Adipocyte (in vitro differentiated cells): ENCODE results near the gene DPY19L3.

Experiments
- DNase-seq: peaks from one replicate; pipeline ENCODE4 v3.0.0-alpha.2; 2015; ENCODE audit warnings: low read depth
- H3K27me3 ChIP-seq: replicated peaks from 2 replicates; pipeline ENCODE4 v1.7.0; 2013; ENCODE audit warnings: mild to moderate bottlenecking, low read length, moderate library complexity; ENCODE audit not compliant: control insufficient read depth, insufficient read depth
- H3K36me3 ChIP-seq: 2 replicates; pipeline ENCODE4 v1.7.0; 2013; ENCODE audit warnings: low read length, mild to moderate bottlenecking, moderate library complexity; ENCODE audit not compliant: control insufficient read depth, insufficient read depth, severe bottlenecking
- H3K4me1 ChIP-seq: 2 replicates; pipeline ENCODE4 v1.7.0; 2013; ENCODE audit warnings: mild to moderate bottlenecking, low read length, moderate library complexity; ENCODE audit not compliant: control insufficient read depth, insufficient read depth
- H3K4me3 ChIP-seq: 2 replicates; pipeline ENCODE4 v1.7.0; 2013; ENCODE audit warnings: mild to moderate bottlenecking, low read length, moderate library complexity
- H3K9ac ChIP-seq: 2 replicates; pipeline ENCODE4 v1.7.0; 2013; ENCODE audit warnings: mild to moderate bottlenecking, low read length, moderate library complexity
- H3K9me3 ChIP-seq: 2 replicates; pipeline ENCODE4 v1.7.0; 2013; ENCODE audit warnings: mild to moderate bottlenecking, low read length, moderate library complexity; ENCODE audit not compliant: control insufficient read depth

Gene DPY19L3

DNA sequence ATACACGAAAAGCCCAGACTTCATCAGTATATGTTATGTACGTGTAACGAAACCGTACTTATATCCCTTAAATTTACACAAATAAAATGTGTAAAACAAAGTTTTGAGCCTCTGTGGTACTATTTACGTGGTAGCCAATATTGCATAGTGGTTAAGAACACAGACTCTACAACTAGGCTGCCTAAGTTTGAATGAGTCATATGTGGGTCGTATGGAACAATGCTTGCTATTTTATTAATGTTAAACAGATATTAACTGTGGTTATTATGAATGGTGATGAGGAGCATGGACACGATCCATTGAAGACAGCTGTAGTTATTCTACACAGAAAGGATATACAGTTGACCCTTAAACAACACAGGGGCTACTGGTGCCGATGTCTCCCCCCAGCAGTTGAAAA lies 42.5 kb downstream of the DPY19L3 start:
- Histone ChIP-seq H3K4me3 (no peak overlapping the region), H3K36me3 (peaks cover 26% of the 10 kb centered on the region), H3K9me3 (no peaks in the 10 kb centered on the region), H3K9ac (no peak overlapping the region), H3K4me1 (no peaks in the 10 kb centered on the region), H3K27me3 (no peaks in the 10 kb centered on the region)
- no peak for DNase-seq

DNA sequence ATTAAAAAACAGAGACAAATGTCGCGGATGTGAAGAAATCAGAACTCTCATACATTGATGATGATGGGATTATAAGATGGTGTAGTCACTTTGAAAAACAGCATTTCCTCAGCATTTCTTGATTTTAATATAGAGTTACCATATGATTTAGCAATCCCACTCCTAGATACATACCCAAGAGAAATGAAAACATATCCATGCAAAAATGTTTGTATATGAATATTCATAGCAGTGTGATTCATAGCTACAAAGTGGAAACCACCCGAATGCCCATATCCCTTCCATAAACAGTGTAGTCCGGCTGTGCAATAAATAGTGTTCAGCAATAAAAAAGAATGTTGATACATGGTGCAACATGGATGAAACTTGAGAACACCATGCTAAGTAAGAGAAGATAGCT lies 44.6 kb downstream of the DPY19L3 start:
- Histone ChIP-seq H3K9ac (no peak overlapping the region), H3K9me3 (no peaks in the 10 kb centered on the region), H3K4me1 (no peaks in the 10 kb centered on the region), H3K36me3 (peaks cover 24% of the 10 kb centered on the region), H3K4me3 (no peak overlapping the region), H3K27me3 (no peaks in the 10 kb centered on the region)
- DNase-seq = peak; percentile 74

DNA sequence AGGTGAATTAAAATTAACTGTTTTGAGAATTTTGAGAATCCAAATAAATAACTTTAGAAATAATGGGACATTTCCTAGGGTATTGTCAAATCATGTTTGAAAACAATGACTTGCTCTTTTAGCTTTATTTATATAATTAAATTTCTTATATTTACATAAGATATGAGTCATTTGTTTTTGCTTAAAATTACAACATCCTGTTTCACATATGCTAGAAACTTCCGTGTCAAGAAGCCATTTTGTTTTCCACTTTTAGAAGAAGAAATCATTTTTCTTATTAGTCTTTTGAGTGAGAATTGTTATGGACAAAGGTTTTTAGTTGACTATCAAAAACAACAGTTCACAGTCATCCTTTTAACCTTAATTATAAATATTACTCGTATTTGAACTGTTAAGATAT lies 48.2 kb downstream of the DPY19L3 start:
- Histone ChIP-seq H3K27me3 (no peaks in the 10 kb centered on the region), H3K4me3 (no peak overlapping the region), H3K9me3 (no peaks in the 10 kb centered on the region), H3K36me3 (peaks cover 39% of the 10 kb centered on the region), H3K9ac (no peak overlapping the region), H3K4me1 (peaks cover 11% of the 10 kb centered on the region)
- DNase-seq = peak; percentile 27

DNA sequence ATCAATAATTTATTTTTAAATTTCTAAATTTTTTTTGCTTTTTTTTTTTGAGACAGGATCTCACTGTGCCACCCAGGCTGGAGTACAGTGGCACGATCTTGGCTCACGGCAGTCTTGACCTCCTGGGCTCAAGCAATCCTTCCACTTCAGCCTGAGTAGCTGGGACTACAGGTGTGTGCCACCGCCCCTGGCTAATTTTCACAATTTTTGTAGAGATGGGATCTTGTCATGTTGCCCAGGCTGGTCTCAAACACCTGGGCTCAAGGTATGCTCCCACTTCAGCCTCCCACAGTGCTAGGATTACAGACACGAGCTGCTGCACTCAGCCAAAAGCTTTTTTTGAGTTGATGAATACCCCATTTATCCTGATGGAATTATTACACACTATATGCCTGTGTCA lies 50.8 kb downstream of the DPY19L3 start:
- Histone ChIP-seq H3K4me3 (no peak overlapping the region), H3K9ac (no peak overlapping the region), H3K27me3 (no peaks in the 10 kb centered on the region), H3K36me3 (peaks cover 51% of the 10 kb centered on the region), H3K9me3 (no peaks in the 10 kb centered on the region), H3K4me1 (peaks cover 11% of the 10 kb centered on the region)
- DNase-seq = no peak

DNA sequence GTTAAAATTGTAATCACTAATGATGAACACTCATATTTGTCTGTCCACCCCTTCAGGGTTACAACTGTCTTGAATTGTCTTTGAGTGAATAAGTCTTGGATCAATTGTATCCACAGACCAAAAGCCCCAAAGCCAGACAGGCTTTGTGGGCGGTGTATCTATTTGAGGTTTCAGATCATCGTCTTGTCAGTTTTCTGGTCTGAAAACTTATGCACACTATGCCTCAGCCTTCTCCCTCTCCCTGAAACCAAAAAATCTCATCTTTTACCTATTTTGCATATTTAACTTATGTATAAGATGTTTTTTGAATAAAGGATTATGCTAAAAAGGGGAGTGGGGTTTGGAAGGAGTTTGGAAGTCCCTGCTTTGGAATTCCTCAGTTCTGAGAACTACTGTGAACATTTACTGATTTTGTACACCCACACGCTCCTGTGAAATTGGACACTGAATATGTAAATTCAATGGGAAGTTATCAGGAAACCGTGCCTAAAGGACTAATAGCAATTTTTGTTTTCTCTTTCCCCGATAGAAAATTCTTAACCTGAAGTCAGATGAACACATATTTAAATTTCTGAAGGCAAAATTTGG lies 52.1 kb downstream of the DPY19L3 start:
- H3K4me1 ChIP-seq = peaks cover 11% of the 10 kb centered on the region
- H3K9ac ChIP-seq = no peak overlapping the region
- peaks cover 53% of the 10 kb centered on the region for H3K36me3 ChIP-seq
- DNase-seq = no peak
- no peak overlapping the region for H3K4me3 ChIP-seq
- H3K9me3 ChIP-seq = no peaks in the 10 kb centered on the region
- no peaks in the 10 kb centered on the region for H3K27me3 ChIP-seq

DNA sequence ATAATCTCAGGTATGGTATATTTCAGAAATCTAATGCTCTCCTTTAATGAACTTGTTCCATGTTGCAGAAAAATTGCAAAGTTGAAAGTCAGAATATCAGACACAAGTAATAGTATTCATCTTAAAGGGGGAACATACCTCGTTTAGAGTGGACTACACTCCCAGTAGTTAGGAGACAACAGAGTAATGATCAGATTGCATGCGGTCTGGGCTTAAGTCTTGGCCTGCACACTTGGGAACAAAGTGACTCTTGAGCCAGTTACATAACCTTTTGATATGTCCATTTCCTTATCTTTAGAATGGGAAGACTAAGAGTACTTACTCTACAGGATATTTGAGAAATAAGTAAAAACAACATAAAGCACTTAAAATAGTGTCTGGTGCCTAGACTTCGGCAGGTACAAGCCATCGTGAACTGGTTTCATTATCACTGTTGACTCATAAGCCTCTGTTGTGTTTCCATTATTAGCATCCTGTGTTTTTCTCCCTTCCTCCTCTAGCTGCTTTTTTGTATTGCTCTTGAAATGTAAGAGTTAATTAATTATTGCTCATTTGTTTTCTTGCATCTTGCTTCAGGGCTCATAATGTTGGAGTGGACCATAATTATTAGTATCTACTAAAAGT lies 53.0 kb downstream of the DPY19L3 start:
- H3K9ac ChIP-seq = no peak overlapping the region

DNA sequence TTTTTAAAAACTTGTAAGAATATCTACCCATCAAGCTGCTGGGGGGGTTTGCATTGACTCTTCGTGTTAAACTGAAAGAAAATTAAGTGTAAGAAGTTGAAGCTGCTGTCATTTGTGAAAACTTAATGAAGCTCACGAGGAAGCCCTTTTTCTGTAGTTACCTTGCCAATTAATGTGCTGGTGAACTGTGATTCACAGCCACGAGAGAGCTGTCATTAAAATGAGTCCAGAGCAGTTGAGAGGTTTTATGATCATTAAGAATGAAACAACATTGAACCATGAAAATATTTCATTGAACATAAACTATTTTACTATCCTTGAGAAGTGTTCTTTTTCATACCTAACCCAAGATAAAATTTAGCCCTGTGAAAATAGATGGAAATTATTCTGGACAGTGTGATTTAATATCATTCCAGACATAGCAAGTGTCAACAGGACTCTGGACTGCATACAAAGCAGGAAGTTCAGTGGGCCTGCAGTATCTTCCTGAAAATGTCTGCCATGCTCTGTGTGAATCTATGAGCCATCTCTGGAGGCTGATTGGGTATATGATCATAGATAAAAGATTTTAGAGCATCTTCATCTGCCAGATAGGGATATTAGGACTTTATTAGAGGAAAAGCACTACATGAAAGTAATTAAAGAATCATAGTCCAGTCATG lies 53.8 kb downstream of the DPY19L3 start:
- Histone ChIP-seq H3K27me3 (no peaks in the 10 kb centered on the region), H3K9me3 (no peaks in the 10 kb centered on the region), H3K4me3 (no peak overlapping the region), H3K36me3 (peaks cover 61% of the 10 kb centered on the region), H3K4me1 (peaks cover 11% of the 10 kb centered on the region), H3K9ac (no peak overlapping the region)
- DNase-seq = no peak

More for the DNA sequence above, 53.0 kb downstream of the DPY19L3 start:
- H3K4me1 ChIP-seq = peaks cover 11% of the 10 kb centered on the region
- H3K36me3 ChIP-seq = peaks cover 55% of the 10 kb centered on the region
- no peaks in the 10 kb centered on the region for H3K9me3 ChIP-seq
- H3K4me3 ChIP-seq = no peak overlapping the region
- no peaks in the 10 kb centered on the region for H3K27me3 ChIP-seq
- no peak for DNase-seq

DNA sequence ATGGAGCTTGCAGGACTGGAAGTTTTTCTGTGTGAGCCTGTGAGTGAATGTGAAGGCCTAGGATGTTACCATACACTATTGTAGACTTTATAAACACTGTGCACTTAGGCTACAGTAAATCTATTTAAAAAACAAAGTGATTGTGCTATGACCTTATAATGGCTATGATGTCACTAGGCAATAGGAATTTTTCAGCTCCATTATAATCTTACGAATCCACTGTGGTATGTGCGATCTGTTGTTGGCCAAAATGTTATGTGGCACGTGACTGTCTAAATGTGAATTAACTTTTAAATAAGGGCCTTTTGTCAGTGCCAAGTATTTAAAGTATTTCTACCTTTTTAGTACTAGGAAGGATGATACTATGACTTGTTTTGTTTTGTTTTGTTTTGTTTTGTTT lies 54.9 kb downstream of the DPY19L3 start:
- peaks cover 61% of the 10 kb centered on the region for H3K36me3 ChIP-seq
- no peak overlapping the region for H3K4me3 ChIP-seq
- no peak overlapping the region for H3K9ac ChIP-seq
- peaks cover 11% of the 10 kb centered on the region for H3K4me1 ChIP-seq
- DNase-seq = no peak
- no peaks in the 10 kb centered on the region for H3K27me3 ChIP-seq
- no peaks in the 10 kb centered on the region for H3K9me3 ChIP-seq

DNA sequence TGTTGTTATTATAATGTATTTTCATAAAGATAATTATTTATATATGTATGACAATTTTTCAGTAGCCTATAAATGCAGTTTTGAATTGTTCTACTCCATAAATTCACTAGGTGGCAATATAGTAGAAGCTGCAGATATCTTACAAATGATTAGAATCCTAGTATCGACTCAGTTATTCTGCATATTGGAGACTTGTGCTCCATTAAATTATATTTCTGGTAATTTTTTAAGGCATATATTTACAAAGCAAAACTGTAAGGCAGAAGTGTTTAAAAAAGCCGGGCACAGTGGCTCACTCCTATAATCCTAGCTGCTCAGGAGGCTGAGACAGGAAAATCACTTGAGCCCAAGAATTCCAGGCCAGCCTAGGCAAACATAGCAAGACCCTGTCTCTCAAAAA lies 58.7 kb downstream of the DPY19L3 start:
- H3K9ac ChIP-seq = no peak overlapping the region

DNA sequence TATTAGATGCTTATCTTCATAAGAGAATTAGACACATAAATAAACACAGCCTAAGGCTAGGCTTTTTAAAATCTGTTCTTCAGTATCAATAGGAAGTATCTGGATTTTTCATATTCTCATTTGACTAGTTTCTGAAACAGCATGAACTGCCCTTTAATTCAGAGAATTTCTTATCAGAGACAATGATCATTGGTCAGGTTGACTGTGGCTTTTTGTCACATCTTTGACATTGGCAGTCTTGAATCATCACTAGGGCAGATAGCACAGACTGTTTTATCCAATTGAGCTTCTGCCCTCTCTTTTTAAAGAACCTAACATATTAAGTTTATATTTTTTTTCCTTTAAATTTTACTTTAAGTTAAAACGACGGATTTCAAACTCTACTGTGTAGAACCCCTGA lies 59.6 kb downstream of the DPY19L3 start:
- Histone ChIP-seq H3K4me3 (no peak overlapping the region), H3K9me3 (no peaks in the 10 kb centered on the region), H3K27me3 (no peaks in the 10 kb centered on the region), H3K4me1 (no peaks in the 10 kb centered on the region), H3K36me3 (peaks cover 69% of the 10 kb centered on the region), H3K9ac (no peak overlapping the region)
- no peak for DNase-seq

More for the DNA sequence above, 58.7 kb downstream of the DPY19L3 start:
- Histone ChIP-seq H3K9me3 (no peaks in the 10 kb centered on the region), H3K27me3 (no peaks in the 10 kb centered on the region), H3K36me3 (peaks cover 69% of the 10 kb centered on the region), H3K4me1 (no peaks in the 10 kb centered on the region), H3K4me3 (no peak overlapping the region)
- DNase-seq = peak; percentile 40

DNA sequence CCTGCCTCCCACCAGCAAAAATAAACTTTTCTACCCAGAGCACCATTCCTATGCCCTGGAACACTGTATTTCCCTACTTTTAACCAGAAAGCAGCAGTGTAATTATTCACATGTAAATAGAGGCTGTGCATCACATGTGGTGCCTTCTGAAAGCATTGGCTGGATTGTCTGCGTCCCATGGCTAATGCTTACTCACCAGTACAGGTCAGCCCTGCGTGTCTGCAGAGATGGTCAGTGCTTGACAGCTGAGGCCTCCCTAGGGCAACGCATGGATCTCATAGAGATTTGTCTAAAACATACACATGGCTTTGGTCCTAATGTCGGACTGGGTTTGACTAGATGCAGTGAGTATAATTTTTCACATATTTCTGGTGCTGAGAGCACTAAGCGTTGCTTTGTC lies 64.2 kb downstream of the DPY19L3 start:
- no peaks in the 10 kb centered on the region for H3K4me1 ChIP-seq
- H3K4me3 ChIP-seq = no peak overlapping the region
- peaks cover 65% of the 10 kb centered on the region for H3K36me3 ChIP-seq
- H3K9ac ChIP-seq = no peak overlapping the region
- DNase-seq = no peak
- no peaks in the 10 kb centered on the region for H3K27me3 ChIP-seq
- no peaks in the 10 kb centered on the region for H3K9me3 ChIP-seq
